Hypothalamus (tissue), 51 donors: ENCODE measurements around the gene USP21.

ENCODE experiments used
- DNase-seq, 51 donors: peaks; one replicate each; lab custom pipeline; 2025; lab: John Stamatoyannopoulos, UW

The USP21 gene

GRCh38 chr1:161166669-161167548 lies 7.6 kb downstream of the USP21 start:
- peak in 3 of 51 donors; percentile 24 to 54 (median 34) for DNase-seq

GRCh38 chr1:161168906-161169305 lies 9.6 kb downstream of the USP21 start:
- DNase-seq: no peak

GRCh38 chr1:161171191-161171590 lies 11.9 kb downstream of the USP21 start:
- DNase-seq: no peak

GRCh38 chr1:161171696-161172095 lies 12.4 kb downstream of the USP21 start:
- DNase-seq: no peak

- no peak for DNase-seq
Measured at GRCh38 chr1:161172349-161172748, 13.0 kb downstream of the USP21 start.

DNA sequence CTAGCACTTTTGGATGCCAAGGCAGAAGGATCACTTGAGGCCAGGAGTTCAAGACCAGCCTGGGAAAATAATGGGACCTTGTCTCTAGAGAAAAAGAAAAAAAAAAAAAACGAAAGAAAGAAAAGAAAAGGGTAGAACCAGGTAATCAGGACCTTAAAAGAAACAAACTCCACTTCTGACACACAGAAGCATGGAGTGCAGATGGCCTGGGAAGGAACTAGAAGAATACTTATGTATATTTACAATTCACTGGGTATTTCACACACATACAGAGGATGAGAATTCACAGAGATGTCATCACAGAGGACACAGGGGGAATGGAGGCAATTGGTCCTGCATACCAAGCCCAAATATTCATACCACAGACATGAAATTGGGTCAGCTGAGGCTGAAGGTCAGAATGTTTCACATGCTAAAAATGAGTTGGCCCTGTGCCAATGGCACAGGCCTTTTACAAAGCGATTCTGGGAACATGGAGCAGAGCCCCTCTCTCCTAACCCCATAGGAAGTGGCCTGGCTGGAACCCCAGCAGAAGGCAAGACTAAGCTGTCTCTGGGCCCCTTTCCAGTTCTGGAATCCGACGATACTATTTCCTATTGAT lies 13.6 kb downstream of the USP21 start:
- no peak for DNase-seq

DNA sequence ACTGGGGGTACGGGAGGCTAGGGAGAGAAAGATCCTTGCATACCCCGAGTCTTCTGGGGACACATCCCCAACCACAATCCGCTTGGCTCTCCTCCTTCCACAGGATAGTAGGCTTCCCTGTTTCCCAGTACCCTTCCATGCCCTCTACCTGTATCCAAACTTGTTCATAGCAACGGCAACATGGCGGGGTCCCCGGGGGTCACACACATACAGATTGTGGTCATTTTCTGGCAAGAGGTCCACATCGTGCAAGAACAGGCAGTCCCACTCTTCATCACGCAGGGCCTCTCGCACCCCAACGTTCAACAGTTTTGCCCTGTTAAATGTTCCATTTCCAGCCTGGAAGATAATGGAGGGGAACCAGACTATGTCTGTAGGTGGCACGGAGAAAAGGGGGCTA lies 14.4 kb downstream of the USP21 start:
- DNase-seq: no peak

DNA sequence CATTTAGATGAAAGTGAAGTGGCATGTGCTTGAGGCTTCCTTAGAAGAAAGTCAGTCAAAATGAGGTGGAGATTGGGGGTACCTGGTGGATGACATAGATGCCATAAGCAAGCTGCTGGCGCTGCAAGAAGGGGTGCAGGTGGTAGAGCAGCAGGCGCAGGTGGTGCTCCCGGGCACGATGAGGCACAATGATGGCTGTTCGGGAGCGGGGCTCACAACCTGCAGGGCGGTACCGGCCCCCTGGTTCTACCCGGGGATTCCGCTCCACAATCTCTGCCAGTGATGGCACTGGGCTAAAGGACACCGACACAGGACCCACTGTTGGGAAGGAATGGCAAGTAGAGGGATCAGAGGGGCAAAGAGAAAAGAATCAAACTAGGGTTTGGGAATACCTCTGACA lies 15.6 kb downstream of the USP21 start:
- no peak for DNase-seq

- no peak for DNase-seq
Measured at GRCh38 chr1:161175771-161176453, 16.6 kb downstream of the USP21 start.

- no peak for DNase-seq
Measured at GRCh38 chr1:161176468-161177111, 17.3 kb downstream of the USP21 start.

DNA sequence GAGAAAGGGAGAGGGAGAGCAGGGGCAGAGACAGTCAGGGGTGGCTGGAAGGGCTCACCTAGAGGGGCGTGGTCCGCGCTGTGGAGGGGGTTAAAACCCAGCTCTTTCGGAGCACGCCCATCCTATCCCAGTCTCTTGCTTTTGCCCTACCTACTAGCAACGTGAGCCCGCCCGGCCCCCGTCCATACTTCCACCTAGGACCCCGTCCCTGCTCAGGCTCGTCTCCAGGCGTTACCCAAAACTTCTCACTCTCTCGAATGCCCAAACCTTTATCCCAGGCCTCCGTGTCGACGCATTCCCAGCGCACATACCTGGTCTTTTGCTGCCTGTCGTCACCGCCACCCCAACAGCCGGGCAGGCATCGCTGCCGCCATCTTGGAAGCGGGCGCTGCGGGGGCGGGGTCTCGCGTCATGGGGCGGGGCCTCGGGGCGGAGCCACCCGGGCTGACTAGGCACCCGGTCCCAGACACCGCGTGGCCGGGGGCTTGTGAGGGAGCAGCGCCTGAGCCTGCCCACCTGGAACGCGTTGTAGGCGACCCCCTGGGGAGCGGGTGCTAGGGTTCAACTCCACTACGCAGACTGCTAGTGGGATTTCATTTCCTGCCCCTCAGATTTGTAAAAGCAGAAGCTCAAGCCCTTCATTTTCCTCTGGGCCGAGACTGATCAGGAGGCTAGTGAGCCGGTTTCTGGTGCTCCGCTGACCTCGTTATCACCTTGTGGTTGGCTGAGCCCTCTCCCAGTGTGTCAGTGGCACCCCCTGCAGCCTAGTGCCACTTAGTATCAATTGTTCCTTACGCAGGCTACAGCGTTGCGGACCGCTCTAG lies 18.0 kb downstream of the USP21 start, which contains the start of gene B4GALT3:
Gene B4GALT3, minus strand, starts transcription at position 396 of the 824 bp plus-strand sequence. CDS start 1,447 bp downstream, outside the sequence.
- DNase-seq: peak; percentile 45 to 94 (median 84)

GRCh38 chr1:161177936-161178244 lies 18.6 kb downstream of the USP21 start:
- DNase-seq: peak in 1 of 51 donors; percentile 57

DNA sequence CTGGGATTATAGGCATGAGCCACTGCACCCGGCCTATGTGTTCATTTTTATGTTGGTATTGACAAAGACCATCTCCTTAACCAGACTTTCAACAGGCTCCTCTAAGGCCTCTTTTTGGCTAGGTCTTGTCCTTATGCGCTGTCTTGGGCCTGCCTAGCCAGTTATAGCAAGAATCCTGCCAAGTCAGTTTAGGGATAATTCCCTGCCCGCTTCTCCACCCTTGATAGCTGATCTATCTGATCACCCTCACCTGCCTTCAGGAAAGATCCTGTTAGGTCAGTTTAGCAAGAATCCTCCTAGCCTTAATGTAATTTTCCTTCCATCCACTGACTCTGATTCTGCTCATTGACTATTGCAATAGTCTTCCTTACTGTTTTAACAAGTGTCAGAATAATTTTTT lies 20.4 kb downstream of the USP21 start:
- DNase-seq: no peak

GRCh38 chr1:161180639-161181038 lies 21.3 kb downstream of the USP21 start:
- DNase-seq: no peak

GRCh38 chr1:161182214-161182613 lies 22.9 kb downstream of the USP21 start:
- DNase-seq: no peak

- peak in 30 of 51 donors; percentile 11 to 70 (median 34) for DNase-seq
Measured at GRCh38 chr1:161185282-161185682, 26.0 kb downstream of the USP21 start.

DNA sequence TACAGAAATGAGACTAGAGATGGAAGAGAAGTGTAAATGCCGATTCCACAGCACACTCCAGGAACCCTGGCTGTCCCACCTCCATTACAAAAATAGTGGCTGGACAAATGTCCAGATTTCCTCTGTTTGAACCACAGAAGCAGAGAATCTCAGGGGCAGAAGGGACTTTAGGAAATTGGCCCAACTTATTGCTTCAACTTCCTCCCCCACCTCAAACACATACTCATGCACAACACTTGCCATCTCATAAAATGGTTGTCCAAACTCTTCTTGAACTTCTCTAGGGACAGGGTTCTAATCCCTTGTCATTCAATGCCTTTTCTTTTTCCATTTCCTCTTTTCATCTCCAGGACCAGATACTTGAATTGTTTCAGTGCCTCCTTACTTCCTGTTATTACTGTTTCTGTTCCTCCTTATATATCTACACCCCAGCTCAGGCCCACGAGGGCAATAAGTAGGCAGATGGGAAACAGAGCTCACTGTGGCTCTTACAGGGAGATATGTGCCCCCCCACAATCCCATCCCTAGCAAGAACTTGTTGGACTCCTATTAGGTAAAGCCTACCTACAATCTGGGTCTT lies 26.5 kb downstream of the USP21 start:
- peak in 2 of 51 donors; percentile 13 to 36 for DNase-seq

GRCh38 chr1:161187311-161187710 lies 28.0 kb downstream of the USP21 start:
- DNase-seq: peak in 2 of 51 donors; percentile 15 to 23

DNA sequence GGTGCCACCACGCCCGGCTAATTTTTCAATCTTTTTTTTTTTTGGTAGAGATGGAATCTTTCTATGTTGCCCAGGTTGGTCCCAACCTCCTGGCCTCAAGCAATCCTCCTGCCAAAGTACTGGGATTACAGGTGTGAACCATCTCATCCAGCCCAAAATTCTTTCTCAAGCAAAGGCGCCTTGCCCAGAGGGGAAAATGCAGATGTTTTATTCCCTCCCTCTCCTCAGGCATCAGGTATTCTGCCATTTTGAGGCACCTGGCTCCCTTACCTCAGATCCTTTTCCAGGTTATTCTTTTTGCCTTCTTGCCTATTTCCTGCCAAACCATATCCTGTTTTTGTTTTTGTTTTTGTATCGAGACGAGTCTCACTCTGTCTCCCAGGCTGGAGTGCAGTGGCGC lies 29.1 kb downstream of the USP21 start:
- no peak for DNase-seq

DNA sequence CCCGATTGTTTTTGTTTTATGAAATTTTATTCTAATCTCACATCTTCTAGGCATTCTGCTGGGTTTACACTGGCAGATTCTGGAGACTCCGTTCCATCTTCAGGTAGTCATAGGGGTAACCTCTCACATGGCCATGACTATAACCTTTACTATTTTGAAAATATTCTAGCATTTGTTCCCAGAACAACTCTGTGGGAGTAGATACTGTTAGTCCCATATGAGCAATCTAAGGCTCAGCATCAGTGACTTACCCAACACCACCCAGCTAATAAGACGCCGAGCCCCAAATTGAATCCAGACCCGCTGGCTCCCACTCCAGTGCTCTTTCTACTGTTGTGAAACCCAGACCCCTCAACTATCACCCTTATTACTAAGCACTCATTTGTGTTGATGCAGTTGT lies 29.7 kb downstream of the USP21 start:
- no peak for DNase-seq
